Measurements from ENCODE around the gene MEIOB.
A peak's percentile ranks its signal among the peaks of the same experiment; 100 is the strongest.

The MEIOB gene

DNA sequence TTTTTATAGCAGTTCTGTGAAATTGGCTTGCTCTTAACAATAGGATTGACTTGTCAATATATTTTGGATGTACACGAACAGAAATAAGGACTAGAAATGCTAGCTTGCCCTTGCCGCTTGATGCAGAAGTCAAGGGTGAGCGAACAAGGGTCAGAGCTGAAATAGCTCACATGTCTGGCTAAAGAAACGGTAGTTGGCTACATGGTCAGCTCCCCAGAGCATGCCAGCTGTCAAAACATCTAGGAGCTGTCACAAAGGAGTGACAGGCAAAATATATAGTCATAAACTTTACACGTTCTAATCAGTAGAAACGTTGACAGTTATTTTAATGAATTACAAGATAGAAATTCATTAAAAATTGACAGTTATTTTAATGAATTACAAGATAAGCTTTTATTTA lies 2.9 kb upstream of the MEIOB start:
- TF ChIP-seq RAD21 (IDR thresholded peaks at IDR 0.05; ENCODE audit: low read depth) (no peak), FOXM1 (IDR thresholded peaks at IDR 0.05; ENCODE audit: borderline replicate concordance, low read depth) (no peak), YY1 (IDR thresholded peaks at IDR 0.05; ENCODE audit: low read depth) (no peak), TCF12 (IDR thresholded peaks at IDR 0.05; ENCODE audit: low read depth) (no peak)

DNA sequence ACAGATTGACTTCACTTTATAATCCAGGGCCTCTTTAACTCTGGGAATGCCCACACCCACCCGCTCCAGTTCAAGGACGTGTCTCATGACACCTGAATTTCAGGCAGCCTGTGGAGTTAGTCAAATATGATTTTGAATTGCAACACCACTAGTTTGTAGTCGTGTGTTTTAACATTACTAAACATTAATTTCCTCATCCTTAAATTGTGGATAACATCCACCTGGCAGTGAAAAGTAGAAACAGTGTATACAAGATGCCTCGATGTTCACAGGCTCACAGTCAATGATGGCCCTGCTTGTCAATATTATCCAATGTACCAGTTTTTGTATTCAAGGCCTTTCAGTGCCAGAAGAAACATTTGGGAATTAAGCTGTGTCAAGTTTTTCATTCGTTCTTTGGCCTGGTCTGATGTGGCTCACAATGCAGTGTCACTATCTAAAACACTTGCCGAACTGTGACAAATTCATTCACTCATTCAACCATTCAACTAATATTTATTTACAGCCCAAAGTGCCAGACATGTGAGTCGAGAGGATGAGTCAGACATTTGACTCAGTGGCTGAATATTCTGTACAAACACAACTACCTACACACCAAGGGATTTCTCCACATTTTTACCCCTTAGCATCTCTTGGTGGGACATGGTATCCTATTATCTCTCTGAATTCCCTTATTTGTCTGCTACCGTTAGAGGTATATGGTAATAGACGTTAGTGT lies 1.4 kb downstream of the MEIOB start:
- TF ChIP-seq, protein P1, sequence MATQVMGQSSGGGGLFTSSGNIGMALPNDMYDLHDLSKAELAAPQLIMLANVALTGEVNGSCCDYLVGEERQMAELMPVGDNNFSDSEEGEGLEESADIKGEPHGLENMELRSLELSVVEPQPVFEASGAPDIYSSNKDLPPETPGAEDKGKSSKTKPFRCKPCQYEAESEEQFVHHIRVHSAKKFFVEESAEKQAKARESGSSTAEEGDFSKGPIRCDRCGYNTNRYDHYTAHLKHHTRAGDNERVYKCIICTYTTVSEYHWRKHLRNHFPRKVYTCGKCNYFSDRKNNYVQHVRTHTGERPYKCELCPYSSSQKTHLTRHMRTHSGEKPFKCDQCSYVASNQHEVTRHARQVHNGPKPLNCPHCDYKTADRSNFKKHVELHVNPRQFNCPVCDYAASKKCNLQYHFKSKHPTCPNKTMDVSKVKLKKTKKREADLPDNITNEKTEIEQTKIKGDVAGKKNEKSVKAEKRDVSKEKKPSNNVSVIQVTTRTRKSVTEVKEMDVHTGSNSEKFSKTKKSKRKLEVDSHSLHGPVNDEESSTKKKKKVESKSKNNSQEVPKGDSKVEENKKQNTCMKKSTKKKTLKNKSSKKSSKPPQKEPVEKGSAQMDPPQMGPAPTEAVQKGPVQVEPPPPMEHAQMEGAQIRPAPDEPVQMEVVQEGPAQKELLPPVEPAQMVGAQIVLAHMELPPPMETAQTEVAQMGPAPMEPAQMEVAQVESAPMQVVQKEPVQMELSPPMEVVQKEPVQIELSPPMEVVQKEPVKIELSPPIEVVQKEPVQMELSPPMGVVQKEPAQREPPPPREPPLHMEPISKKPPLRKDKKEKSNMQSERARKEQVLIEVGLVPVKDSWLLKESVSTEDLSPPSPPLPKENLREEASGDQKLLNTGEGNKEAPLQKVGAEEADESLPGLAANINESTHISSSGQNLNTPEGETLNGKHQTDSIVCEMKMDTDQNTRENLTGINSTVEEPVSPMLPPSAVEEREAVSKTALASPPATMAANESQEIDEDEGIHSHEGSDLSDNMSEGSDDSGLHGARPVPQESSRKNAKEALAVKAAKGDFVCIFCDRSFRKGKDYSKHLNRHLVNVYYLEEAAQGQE (IDR thresholded peaks at IDR 0.05; ENCODE audit: low read depth): no peak
- TF ChIP-seq FOXM1 (IDR thresholded peaks at IDR 0.05; ENCODE audit: borderline replicate concordance, low read depth) (no peak), TAF1 (IDR thresholded peaks at IDR 0.05; ENCODE audit: low read depth) (no peak), NFIC (IDR thresholded peaks at IDR 0.05) (no peak), EP300 (IDR thresholded peaks at IDR 0.05; ENCODE audit: borderline replicate concordance) (no peak), TCF12 (IDR thresholded peaks at IDR 0.05; ENCODE audit: low read depth) (no peak), ZBTB7A (IDR thresholded peaks at IDR 0.05; ENCODE audit: low read depth) (no peak), CREB1 (IDR thresholded peaks at IDR 0.05; ENCODE audit: low read depth) (no peak), CEBPB (IDR thresholded peaks at IDR 0.05) (no peak), TEAD4 (IDR thresholded peaks at IDR 0.05) (no peak), YY1 (IDR thresholded peaks at IDR 0.05; ENCODE audit: low read depth) (no peak), RAD21 (IDR thresholded peaks at IDR 0.05; ENCODE audit: low read depth) (no peak), EGR1 (IDR thresholded peaks at IDR 0.05) (no peak)
- TF ChIP-seq, protein P2, sequence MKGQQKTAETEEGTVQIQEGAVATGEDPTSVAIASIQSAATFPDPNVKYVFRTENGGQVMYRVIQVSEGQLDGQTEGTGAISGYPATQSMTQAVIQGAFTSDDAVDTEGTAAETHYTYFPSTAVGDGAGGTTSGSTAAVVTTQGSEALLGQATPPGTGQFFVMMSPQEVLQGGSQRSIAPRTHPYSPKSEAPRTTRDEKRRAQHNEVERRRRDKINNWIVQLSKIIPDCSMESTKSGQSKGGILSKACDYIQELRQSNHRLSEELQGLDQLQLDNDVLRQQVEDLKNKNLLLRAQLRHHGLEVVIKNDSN (IDR thresholded peaks at IDR 0.05): no peak
- TF ChIP-seq, protein P3, sequence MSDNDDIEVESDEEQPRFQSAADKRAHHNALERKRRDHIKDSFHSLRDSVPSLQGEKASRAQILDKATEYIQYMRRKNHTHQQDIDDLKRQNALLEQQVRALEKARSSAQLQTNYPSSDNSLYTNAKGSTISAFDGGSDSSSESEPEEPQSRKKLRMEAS (IDR thresholded peaks at IDR 0.05): no peak

DNA sequence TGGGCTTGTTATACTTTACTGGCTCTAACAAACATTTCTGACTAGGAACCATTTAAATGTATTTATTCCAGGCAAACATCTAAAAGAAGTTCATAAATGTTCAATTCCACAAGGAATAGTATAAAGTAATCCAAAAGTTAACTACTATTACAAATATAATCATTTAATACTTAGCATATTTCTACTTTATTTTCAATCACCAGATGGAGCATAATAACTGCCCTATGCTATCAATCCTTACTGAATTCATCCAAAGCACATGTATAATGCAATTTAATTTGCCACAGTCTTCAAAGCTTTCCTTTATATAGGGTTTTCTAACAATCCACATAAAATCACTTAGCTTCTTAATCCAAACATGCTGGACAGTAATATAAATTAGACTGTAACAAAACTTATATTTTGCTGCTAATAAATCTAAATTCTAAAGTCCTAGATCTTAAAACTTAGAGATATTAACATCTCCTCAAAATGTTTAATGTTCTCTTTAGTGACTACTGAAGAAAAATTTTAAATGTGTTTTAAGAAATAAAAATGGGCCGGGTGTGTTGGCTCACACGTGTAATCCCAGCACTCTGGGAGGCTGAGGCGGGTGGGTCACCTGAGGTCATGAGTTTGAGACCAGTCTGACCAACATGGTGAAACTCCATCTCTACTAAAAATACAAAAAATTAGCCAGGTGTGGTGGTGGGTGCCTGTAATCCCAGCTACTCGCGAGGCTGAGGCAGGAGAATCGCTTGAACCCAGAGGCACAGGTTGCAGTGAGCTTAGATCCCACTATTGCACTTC lies 5.9 kb downstream of the MEIOB start:
- TF ChIP-seq, protein P2 (IDR thresholded peaks at IDR 0.05): no peak
- 0 out of 2 replicates have a peak, but pooled peaks have one; percentile 10 for TF ChIP-seq RAD21 (IDR thresholded peaks at IDR 0.05; ENCODE audit: low read depth)

DNA sequence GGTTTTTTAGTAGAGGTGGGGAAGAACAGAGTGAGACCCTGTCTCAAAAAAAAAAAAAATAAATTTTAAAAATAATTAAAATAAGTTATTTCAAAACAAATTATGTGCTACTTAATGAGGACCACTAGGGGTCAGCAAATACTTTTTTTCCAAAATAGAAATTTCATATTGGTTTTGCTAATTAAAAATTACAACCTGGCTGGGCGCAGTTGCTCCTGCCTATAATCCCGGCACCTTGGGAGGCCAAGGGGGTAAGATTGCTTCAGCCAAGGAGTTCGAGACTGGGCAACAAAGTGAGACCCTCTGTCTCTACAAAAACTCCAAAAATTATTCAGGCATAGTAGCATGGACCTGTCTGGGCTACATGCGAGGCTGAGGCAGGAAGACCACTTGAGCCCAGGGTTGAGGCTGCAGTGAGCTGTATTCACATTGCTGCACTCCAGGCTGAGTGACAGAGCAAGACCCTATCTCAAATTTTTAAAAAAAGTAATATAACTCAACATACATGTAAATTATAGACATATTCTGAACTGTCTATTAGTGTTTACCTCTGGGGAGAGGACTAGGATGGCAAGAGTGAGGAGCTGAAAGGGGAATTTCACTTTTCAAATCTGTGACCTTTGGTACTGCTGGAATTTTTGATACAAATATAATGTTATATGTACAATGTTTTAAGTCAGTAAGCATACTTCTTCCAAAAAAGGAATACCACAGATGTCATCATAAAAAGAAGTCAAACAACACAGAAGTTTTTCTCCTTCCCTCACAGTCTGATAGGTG lies 8.1 kb downstream of the MEIOB start:
- TF ChIP-seq RAD21 (IDR thresholded peaks at IDR 0.05; ENCODE audit: low read depth) (peak; percentile 70), TEAD4 (IDR thresholded peaks at IDR 0.05) (no peak)

DNA sequence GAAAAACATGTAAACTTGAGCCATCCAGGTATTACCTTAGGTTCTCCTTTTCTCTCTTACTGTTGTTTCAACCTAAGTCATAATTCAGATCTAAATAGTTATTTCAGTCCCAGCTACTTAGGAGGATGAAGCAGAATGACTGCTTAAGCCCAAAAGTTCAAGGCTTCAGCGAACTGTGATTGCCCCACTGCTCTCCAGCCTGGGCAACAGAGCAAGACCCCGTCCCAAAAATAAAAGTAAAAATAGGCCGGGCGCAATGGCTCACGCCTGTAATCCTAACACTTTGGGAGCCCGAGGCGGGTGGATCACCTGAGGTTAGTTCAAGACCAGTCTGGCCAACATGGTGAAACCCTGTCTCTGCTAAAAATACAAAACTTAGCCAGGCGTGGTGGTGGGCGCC lies 9.6 kb downstream of the MEIOB start:
- TF ChIP-seq YY1 (IDR thresholded peaks at IDR 0.05; ENCODE audit: low read depth) (no peak), TAF1 (IDR thresholded peaks at IDR 0.05; ENCODE audit: low read depth) (no peak), RAD21 (IDR thresholded peaks at IDR 0.05; ENCODE audit: low read depth) (no peak), EGR1 (IDR thresholded peaks at IDR 0.05) (no peak), TEAD4 (IDR thresholded peaks at IDR 0.05) (no peak), EP300 (IDR thresholded peaks at IDR 0.05; ENCODE audit: borderline replicate concordance) (no peak), TCF12 (IDR thresholded peaks at IDR 0.05; ENCODE audit: low read depth) (no peak), CEBPB (IDR thresholded peaks at IDR 0.05) (no peak), CREB1 (IDR thresholded peaks at IDR 0.05; ENCODE audit: low read depth) (no peak), NFIC (IDR thresholded peaks at IDR 0.05) (no peak), ZBTB7A (IDR thresholded peaks at IDR 0.05; ENCODE audit: low read depth) (no peak), FOXM1 (IDR thresholded peaks at IDR 0.05; ENCODE audit: borderline replicate concordance, low read depth) (no peak)
- TF ChIP-seq, protein P2 (IDR thresholded peaks at IDR 0.05): no peak
- TF ChIP-seq, protein P3 (IDR thresholded peaks at IDR 0.05): no peak
- TF ChIP-seq, protein P1 (IDR thresholded peaks at IDR 0.05; ENCODE audit: low read depth): no peak

Measured in Ishikawa (cell line).